Common myeloid progenitor, CD34-positive (primary cell): ENCODE data around the gene PDE7B.

ENCODE experiments used
- CTCF ChIA-PET: fragments of 350-600 bp; sonication (Branson Sonifier 250); formaldehyde crosslinking; loops from one replicate; lab custom pipeline; 2021; ENCODE audit warnings: antibody characterized with exemption; lab: Charles Lee
- POLR2A ChIA-PET: fragments of 350-600 bp; sonication (Branson Sonifier 250); formaldehyde crosslinking; loops from one replicate; lab custom pipeline; 2021; ENCODE audit warnings: antibody characterized with exemption; lab: Charles Lee
- DNase-seq, 3 donors: peaks; one replicate each; pipeline versions ENCODE4 v3.0.0 to v3.0.0-alpha.2; 2013
- H3K27ac ChIP-seq, 2 experiments: 1 replicate in 1 of 2; 2 replicates in 1 of 2; pipeline ENCODE4 v1.7.0; 2013; ENCODE audit warnings: inconsistent platforms in 2 of 2, low read length in 2 of 2, mild to moderate bottlenecking in 2 of 2, low read depth in 1 of 2, moderate library complexity in 1 of 2; ENCODE audit not compliant: severe bottlenecking in 2 of 2, insufficient read depth in 1 of 2, poor library complexity in 1 of 2
- H3K27me3 ChIP-seq, 5 experiments: replicated peaks in 2 of 5; 1 replicate in 3 of 5; 2 replicates in 2 of 5; pipeline versions ENCODE4 v1.6.1 to v1.7.0; 2013; ENCODE audit warnings: low read length in 4 of 5, mild to moderate bottlenecking in 2 of 5, moderate library complexity in 2 of 5, inconsistent platforms in 1 of 5; ENCODE audit not compliant: insufficient read depth in 5 of 5, control insufficient read depth in 4 of 5
- H3K36me3 ChIP-seq, 4 experiments: 1 replicate in 2 of 4; 2 replicates in 2 of 4; pipeline versions ENCODE4 v1.6.1 to v1.7.0; 2013; ENCODE audit warnings: low read length in 3 of 4, control low read depth in 1 of 4, mild to moderate bottlenecking in 1 of 4; ENCODE audit not compliant: control insufficient read depth in 4 of 4, insufficient read depth in 4 of 4
- H3K4me1 ChIP-seq, 4 experiments: 1 replicate in 3 of 4; 2 replicates in 1 of 4; pipeline versions ENCODE4 v1.6.1 to v1.7.1; 2013; ENCODE audit warnings: low read length in 3 of 4, mild to moderate bottlenecking in 3 of 4, control low read depth in 1 of 4, inconsistent platforms in 1 of 4, moderate library complexity in 1 of 4; ENCODE audit not compliant: control insufficient read depth in 4 of 4, insufficient read depth in 4 of 4; ENCODE audit errors: control extremely low read depth in 1 of 4
- H3K4me3 ChIP-seq, 7 experiments: 1 replicate in 4 of 7; 2 replicates in 3 of 7; pipeline versions ENCODE4 v1.5.1 to v1.7.0; 2013; ENCODE audit warnings: mild to moderate bottlenecking in 7 of 7, low read length in 6 of 7, moderate library complexity in 6 of 7, inconsistent platforms in 2 of 7, low read depth in 2 of 7, control low read depth in 1 of 7; ENCODE audit not compliant: insufficient read depth in 4 of 7, control insufficient read depth in 1 of 7; ENCODE audit errors: extremely low read depth in 1 of 7
- H3K9me3 ChIP-seq, 5 experiments: 1 replicate in 4 of 5; 2 replicates in 1 of 5; pipeline versions ENCODE4 v1.6.1 to v1.7.1; 2013; ENCODE audit warnings: low read length in 4 of 5, mild to moderate bottlenecking in 2 of 5, inconsistent platforms in 1 of 5, low read depth in 1 of 5, moderate library complexity in 1 of 5; ENCODE audit not compliant: control insufficient read depth in 4 of 5, insufficient read depth in 2 of 5; ENCODE audit errors: control extremely low read depth in 1 of 5
- WGBS: methylation state at CpG from one replicate; pipeline ENCODE4 v1.1.5; 2013; ENCODE audit not compliant: insufficient coverage; 5-methylcytosine and 5-hydroxymethylcytosine counted together

Gene PDE7B

DNA sequence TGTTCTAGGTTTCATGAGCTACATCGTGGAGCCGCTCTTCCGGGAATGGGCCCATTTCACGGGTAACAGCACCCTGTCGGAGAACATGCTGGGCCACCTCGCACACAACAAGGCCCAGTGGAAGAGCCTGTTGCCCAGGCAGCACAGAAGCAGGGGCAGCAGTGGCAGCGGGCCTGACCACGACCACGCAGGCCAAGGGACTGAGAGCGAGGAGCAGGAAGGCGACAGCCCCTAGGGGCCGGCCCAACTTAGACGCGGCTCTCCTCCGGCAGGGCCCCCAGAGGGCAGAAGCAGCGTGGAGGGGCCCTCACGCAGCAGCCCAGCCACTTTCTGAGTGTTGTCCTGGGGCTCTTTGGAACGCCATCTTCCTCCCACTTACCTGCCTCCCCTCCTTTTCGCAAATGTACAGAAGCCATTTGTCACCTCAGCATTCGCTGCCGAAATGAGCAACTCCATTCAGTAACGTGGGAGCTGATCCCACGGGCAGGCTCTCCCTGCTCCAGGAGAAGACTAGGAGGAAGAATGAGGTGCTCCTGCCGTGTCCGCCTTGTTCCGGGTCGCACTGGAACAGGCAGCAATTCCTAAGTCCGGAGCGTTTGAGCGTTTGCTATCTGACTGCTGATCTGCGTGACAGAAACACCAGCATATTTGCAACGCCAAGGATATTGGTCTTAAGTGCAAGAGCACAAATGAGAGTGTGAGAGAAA is 340.3 kb downstream of the PDE7B start:
- no peak overlapping the region for H3K4me3 ChIP-seq
- H3K4me1 ChIP-seq = no peaks in the 10 kb centered on the region
- H3K27me3 ChIP-seq = no peaks in the 10 kb centered on the region
- no peaks in the 10 kb centered on the region for H3K36me3 ChIP-seq
- 97% methylated on average over 30 of the region's 32 CpGs for WGBS
- no peak for DNase-seq
- H3K9me3 ChIP-seq = no peaks in the 10 kb centered on the region
- H3K27ac ChIP-seq = no peak overlapping the region
- ChIA-PET CTCF (no interaction called here), POLR2A (no interaction called here)

DNA sequence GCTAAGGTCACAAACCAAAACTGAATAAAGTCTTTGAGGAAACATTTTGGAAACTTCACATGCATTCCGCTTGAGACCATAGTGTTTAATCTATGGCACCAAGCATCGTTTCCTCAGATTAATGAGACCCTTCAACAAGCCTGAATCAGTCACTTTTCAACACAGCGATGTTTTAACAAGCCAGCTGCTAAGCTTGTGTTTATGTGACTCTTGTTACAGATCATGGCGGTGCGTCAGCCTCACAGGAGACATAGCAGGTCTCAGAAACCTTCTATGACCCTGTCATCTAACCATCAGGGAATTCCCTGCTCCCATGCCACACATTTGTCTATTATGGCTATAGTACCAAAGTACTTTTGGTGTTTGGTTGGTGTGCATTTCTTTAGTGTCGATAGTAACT is 341.4 kb downstream of the PDE7B start:
- CTCF ChIA-PET = interaction anchor here (1.6 kb wide), 1 partner anchor 12 kb away, joined by 4 read pairs; no protein-coding TSS in a partner anchor
- Histone ChIP-seq H3K4me1 (no peaks in the 10 kb centered on the region), H3K27ac (no peak overlapping the region), H3K9me3 (no peaks in the 10 kb centered on the region), H3K27me3 (no peaks in the 10 kb centered on the region), H3K36me3 (no peaks in the 10 kb centered on the region), H3K4me3 (no peak overlapping the region)
- POLR2A ChIA-PET = no interaction called here
- WGBS = 100% methylated on average over 5 of the region's 6 CpGs
- no peak for DNase-seq

DNA sequence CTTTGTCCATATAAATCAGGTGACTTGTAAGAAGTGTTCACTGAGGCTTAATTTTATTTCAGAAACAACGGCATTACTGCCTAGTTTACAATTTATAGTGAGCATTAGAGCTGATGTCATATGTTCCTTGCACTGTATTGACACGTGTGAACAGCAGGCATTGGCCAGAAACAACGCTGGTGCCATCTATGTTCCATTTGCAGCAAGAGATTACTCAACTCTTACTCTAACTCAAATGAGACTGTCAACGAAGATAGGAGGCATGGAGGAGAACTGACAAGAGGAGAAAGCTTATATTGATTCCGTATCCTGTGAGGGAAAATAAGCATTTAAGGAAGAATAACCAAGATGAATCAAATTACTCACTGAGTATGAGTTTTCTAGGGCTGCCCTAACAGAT is 350.2 kb downstream of the PDE7B start:
- Histone ChIP-seq H3K4me3 (no peak overlapping the region), H3K27ac (no peak overlapping the region), H3K27me3 (no peaks in the 10 kb centered on the region), H3K9me3 (no peaks in the 10 kb centered on the region), H3K4me1 (no peaks in the 10 kb centered on the region), H3K36me3 (no peaks in the 10 kb centered on the region)
- POLR2A ChIA-PET = no interaction called here
- 100% methylated on average over 4 of the region's 5 CpGs for WGBS
- DNase-seq = no peak
- CTCF ChIA-PET = interaction anchor here (1.2 kb wide), 1 partner anchor 179 kb away, joined by 3 read pairs; no protein-coding TSS in a partner anchor

DNA sequence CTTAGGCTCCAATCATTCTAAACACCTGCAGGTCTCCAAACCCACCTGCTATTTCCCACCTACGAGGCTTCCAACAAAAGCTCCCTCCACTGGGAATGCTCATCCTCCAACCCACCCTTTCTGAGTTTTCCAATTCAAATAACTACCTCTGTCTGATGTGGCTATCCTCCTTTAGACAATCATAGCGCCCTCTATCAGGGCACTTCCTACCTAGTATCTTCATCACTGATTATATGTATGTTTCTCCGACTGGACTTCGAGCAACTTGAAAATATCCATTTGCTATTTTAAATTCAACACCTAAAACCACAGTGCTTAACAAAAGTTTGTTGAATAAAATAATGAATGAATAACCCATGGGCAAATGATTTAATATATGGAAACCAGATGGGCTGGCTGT is 357.3 kb downstream of the PDE7B start:
- Histone ChIP-seq H3K27me3 (no peaks in the 10 kb centered on the region), H3K4me3 (no peak overlapping the region), H3K27ac (no peak overlapping the region), H3K9me3 (no peaks in the 10 kb centered on the region), H3K36me3 (no peaks in the 10 kb centered on the region), H3K4me1 (no peaks in the 10 kb centered on the region)
- ChIA-PET POLR2A (no interaction called here), CTCF (no interaction called here)
- no peak for DNase-seq
- WGBS = 100% methylated on average over 1 of the region's 4 CpGs

DNA sequence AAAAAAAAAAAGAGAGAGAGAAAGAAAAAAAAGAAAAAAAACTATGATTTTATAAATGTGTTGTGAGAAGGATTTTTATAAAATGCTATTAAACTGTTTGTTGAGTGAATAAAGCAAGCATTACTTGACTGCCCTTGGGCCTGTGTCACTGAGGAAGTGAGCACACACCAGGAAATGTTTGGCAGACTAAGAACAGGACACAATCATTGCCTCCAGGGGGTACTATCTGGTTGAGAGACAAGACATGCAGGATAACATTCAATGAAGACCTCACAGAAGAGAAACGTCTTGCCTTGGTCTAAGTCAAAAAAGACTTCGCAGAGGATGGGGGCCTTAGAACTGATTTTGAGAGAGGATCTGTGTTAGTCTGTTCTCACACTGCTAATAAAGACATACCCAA is 358.0 kb downstream of the PDE7B start:
- Histone ChIP-seq H3K9me3 (no peaks in the 10 kb centered on the region), H3K4me3 (no peak overlapping the region), H3K27ac (no peak overlapping the region), H3K4me1 (no peaks in the 10 kb centered on the region), H3K27me3 (no peaks in the 10 kb centered on the region), H3K36me3 (no peaks in the 10 kb centered on the region)
- POLR2A ChIA-PET = no interaction called here
- DNase-seq = no peak
- 100% methylated on average over 1 of the region's 2 CpGs for WGBS
- CTCF ChIA-PET = no interaction called here

DNA sequence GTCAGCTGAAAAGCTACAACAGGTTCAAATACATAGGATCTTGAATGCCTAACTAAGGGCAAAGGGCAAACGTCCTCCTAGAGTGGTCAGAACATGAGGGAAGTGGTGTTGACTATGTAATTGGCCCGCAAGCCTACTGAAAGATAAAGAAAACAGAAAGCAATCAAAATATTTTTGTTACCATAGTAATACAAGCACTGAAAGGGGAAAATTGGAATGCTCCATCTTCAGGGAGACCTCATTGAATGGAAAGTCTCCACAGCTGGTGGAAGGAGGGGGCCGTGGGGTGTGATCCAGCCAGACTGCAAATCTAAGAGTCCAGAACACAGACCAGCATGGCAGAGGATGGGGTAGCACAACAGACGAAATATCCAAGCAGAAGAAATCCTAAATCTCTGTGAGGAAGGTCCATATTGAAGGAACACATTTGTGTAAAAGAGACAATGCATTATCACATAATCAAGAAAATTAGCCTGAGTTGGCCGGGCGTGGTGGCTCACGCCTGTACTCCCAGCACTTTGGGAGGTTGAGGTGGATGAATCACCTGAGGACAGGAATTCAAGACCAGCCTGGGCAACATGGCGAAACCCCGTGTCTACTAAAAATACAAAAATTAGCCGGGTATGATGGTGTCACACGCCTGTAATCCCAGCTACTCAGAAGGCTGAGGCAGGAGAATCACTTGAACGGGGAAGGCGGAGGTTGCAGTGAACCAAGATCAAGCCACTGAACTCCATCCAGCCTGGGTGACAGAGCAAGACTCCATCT is 359.1 kb downstream of the PDE7B start:
- POLR2A ChIA-PET = no interaction called here
- no peaks in the 10 kb centered on the region for H3K27me3 ChIP-seq
- 96% methylated on average over 8 of the region's 13 CpGs for WGBS
- no peak overlapping the region for H3K27ac ChIP-seq
- CTCF ChIA-PET = no interaction called here
- no peaks in the 10 kb centered on the region for H3K4me1 ChIP-seq
- no peaks in the 10 kb centered on the region for H3K36me3 ChIP-seq
- no peak for DNase-seq
- H3K4me3 ChIP-seq = no peak overlapping the region
- H3K9me3 ChIP-seq = no peaks in the 10 kb centered on the region

DNA sequence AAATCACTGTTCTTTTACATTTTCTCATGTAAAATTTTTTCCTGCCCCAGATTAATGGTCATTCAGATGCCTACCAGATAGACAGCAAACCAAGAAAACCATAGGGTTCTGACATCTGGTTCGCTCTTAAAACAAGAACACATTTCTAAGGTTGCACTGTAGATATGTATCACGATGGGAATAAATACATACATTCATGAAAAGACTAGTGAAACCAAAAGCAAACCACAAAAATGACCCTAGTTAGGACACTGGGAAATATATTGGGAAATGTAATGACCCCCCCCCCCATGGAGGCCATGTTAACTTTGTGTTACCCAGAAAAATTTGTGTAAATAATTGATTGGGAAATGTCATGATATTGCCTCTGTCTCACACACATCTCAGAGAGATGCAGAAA is 361.1 kb downstream of the PDE7B start:
- Histone ChIP-seq H3K4me3 (no peak overlapping the region), H3K27me3 (no peaks in the 10 kb centered on the region), H3K4me1 (no peaks in the 10 kb centered on the region), H3K9me3 (no peaks in the 10 kb centered on the region), H3K27ac (no peak overlapping the region), H3K36me3 (no peaks in the 10 kb centered on the region)
- WGBS = no CpG with 5 or more reads among the region's 2 CpGs
- POLR2A ChIA-PET = no interaction called here
- no peak for DNase-seq
- CTCF ChIA-PET = no interaction called here
